ENCODE data around the gene CD99L2. TPM values are rescaled to one million over a fixed set of nuclear protein-coding genes. Genes with fewer than 3 reads are reported as not detected.
"Not testable (repeated sequence)": the region's sequence is repeated elsewhere in the genome, so short reads cannot be mapped to it uniquely, and the experiment has no call there.

CD99L2 gene
- polyA plus RNA-seq, 2 donors = 4.8 to 5.2 TPM

DNA sequence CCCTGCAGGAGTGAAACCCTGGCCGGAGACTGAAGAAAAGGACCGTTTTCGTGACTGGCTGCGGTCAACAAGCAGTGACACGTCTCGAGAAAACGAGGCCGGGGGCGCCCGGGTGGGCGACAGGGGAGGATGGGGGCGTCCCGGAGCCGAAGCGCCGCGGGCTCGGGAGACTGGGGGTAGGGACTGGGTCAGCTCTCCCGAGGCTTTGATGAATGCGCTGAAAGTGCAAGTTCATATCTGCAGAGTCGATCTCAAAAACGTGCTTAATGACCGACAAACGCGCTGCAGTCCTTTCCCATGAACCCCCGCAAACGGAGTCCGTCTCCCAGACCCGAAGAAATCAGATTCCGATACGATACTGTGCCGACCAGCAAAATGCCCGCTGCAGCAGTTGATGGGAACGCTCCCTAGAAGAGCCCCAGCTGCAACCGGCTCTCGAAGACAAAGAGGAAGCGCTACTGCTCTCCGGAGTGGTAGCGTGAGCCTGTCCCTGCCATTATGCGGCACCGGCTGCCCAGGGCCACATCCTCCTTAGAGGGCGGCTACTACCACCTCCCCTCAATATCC, 806 bp upstream of the CD99L2 start:
- Histone ChIP-seq H3K9me3 (ENCODE audit: control insufficient read depth in 2 of 2, insufficient read depth in 1 of 2, low read depth in 1 of 2, low read length in 1 of 2) (no peaks in the 10 kb centered on the region), H3K27ac (ENCODE audit: low read depth in 2 of 2, low read length in 1 of 2) (peak overlapping the region; percentile 14 to 26), H3K36me3 (ENCODE audit: control insufficient read depth in 2 of 2, insufficient read depth in 2 of 2, low read length in 1 of 2) (no peaks in the 10 kb centered on the region), H3K4me1 (ENCODE audit: control insufficient read depth in 2 of 2, insufficient read depth in 2 of 2, low read length in 1 of 2) (no peaks in the 10 kb centered on the region), H3K4me3 (ENCODE audit: low read depth in 1 of 2, low read length in 2 of 2) (peak overlapping the region; percentile 56 to 70), H3K27me3 (ENCODE audit: control insufficient read depth in 1 of 2, insufficient read depth in 2 of 2, low read length in 2 of 2) (no peaks in the 10 kb centered on the region)
- 1 to 32% methylated on average over 42 of the region's 42 CpGs for WGBS, 2 donors

- no peaks in the 10 kb centered on the region for H3K36me3 ChIP-seq (ENCODE audit: control insufficient read depth in 2 of 2, insufficient read depth in 2 of 2, low read length in 1 of 2)
- H3K27ac ChIP-seq (ENCODE audit: low read depth in 2 of 2, low read length in 1 of 2) = peak overlapping the region; percentile 2 to 73
- H3K9me3 ChIP-seq (ENCODE audit: control insufficient read depth in 2 of 2, insufficient read depth in 1 of 2, low read depth in 1 of 2, low read length in 1 of 2) = no peaks in the 10 kb centered on the region
- whole genome bisulfite sequencing, 2 donors = 1 to 21% methylated on average over 22 of the region's 22 CpGs
- H3K4me1 ChIP-seq (ENCODE audit: control insufficient read depth in 2 of 2, insufficient read depth in 2 of 2, low read length in 1 of 2) = no peaks in the 10 kb centered on the region
- no peaks in the 10 kb centered on the region for H3K27me3 ChIP-seq (ENCODE audit: control insufficient read depth in 1 of 2, insufficient read depth in 2 of 2, low read length in 2 of 2)
- peak overlapping the region; percentile 44 to 67 for H3K4me3 ChIP-seq (ENCODE audit: low read depth in 1 of 2, low read length in 2 of 2)
Observed at GRCh38 chrX:150897421-150898320, 797 bp downstream of the CD99L2 start.

DNA sequence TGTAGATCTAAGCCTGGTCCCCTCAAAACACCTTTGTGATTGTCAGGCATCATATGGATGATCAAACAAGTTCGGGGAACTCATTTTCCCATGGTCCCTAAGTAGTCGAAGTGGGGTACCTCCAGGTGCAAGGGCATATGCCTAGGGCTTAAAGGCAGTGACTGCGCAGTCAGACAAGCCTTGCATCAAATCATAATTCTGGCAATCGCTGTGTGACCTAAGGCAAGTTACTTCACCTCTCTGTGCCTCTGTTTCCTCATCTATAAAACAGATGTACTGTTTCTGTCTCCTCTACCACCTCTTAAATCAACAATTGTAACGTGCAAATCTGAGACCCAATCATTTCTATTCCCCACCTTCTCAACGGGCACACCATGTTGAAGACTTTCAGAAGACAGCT, 1.8 kb downstream of the CD99L2 start:
- H3K27ac ChIP-seq (ENCODE audit: low read depth in 2 of 2, low read length in 1 of 2) = no peak overlapping the region
- 86 to 93% methylated on average over 6 of the region's 6 CpGs for WGBS, 2 donors
- H3K4me1 ChIP-seq (ENCODE audit: control insufficient read depth in 2 of 2, insufficient read depth in 2 of 2, low read length in 1 of 2) = no peaks in the 10 kb centered on the region
- H3K27me3 ChIP-seq (ENCODE audit: control insufficient read depth in 1 of 2, insufficient read depth in 2 of 2, low read length in 2 of 2) = no peaks in the 10 kb centered on the region
- H3K4me3 ChIP-seq (ENCODE audit: low read depth in 1 of 2, low read length in 2 of 2) = no peak overlapping the region
- no peaks in the 10 kb centered on the region for H3K9me3 ChIP-seq (ENCODE audit: control insufficient read depth in 2 of 2, insufficient read depth in 1 of 2, low read depth in 1 of 2, low read length in 1 of 2)
- no peaks in the 10 kb centered on the region for H3K36me3 ChIP-seq (ENCODE audit: control insufficient read depth in 2 of 2, insufficient read depth in 2 of 2, low read length in 1 of 2)

- Histone ChIP-seq H3K27me3 (ENCODE audit: control insufficient read depth in 1 of 2, insufficient read depth in 2 of 2, low read length in 2 of 2) (no peaks in the 10 kb centered on the region), H3K4me3 (ENCODE audit: low read depth in 1 of 2, low read length in 2 of 2) (no peak overlapping the region), H3K36me3 (ENCODE audit: control insufficient read depth in 2 of 2, insufficient read depth in 2 of 2, low read length in 1 of 2) (no peaks in the 10 kb centered on the region), H3K4me1 (ENCODE audit: control insufficient read depth in 2 of 2, insufficient read depth in 2 of 2, low read length in 1 of 2) (peaks cover 0 to 2% of the 10 kb centered on the region in 2 donors), H3K27ac (ENCODE audit: low read depth in 2 of 2, low read length in 1 of 2) (no peak overlapping the region), H3K9me3 (ENCODE audit: control insufficient read depth in 2 of 2, insufficient read depth in 1 of 2, low read depth in 1 of 2, low read length in 1 of 2) (no peaks in the 10 kb centered on the region)
- 83 to 93% methylated on average over 5 of the region's 5 CpGs for WGBS, 2 donors
Observed at GRCh38 chrX:150893936-150894335, 4.5 kb downstream of the CD99L2 start.

DNA sequence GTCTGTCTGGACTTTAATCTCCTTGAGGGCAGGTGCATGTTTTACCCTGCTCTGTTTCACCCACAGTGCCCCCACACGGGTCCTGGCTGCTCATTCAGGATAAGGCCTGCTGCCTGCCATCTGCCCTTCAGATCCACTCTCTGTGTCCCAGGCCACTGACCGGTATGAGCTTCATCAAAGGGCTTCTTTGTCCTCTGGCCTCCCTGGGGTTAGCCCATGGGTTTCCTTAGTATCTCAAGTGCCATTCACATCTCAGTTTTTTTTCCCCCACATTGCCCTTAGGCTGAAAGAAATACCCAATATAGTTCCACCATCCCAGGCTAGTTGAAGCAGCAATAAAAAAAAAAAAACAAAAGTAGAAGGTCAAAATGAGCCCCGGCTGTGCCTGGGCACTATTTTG, 9.3 kb downstream of the CD99L2 start:
- Histone ChIP-seq H3K4me1 (ENCODE audit: control insufficient read depth in 2 of 2, insufficient read depth in 2 of 2, low read length in 1 of 2) (peaks cover 0 to 2% of the 10 kb centered on the region in 2 donors), H3K4me3 (ENCODE audit: low read depth in 1 of 2, low read length in 2 of 2) (no peak overlapping the region), H3K27ac (ENCODE audit: low read depth in 2 of 2, low read length in 1 of 2) (no peak overlapping the region), H3K9me3 (ENCODE audit: control insufficient read depth in 2 of 2, insufficient read depth in 1 of 2, low read depth in 1 of 2, low read length in 1 of 2) (peaks cover 0 to 2% of the 10 kb centered on the region in 2 donors), H3K27me3 (ENCODE audit: control insufficient read depth in 1 of 2, insufficient read depth in 2 of 2, low read length in 2 of 2) (no peaks in the 10 kb centered on the region), H3K36me3 (ENCODE audit: control insufficient read depth in 2 of 2, insufficient read depth in 2 of 2, low read length in 1 of 2) (no peaks in the 10 kb centered on the region)
- WGBS, 2 donors = 82% methylated on average over 3 of the region's 3 CpGs

DNA sequence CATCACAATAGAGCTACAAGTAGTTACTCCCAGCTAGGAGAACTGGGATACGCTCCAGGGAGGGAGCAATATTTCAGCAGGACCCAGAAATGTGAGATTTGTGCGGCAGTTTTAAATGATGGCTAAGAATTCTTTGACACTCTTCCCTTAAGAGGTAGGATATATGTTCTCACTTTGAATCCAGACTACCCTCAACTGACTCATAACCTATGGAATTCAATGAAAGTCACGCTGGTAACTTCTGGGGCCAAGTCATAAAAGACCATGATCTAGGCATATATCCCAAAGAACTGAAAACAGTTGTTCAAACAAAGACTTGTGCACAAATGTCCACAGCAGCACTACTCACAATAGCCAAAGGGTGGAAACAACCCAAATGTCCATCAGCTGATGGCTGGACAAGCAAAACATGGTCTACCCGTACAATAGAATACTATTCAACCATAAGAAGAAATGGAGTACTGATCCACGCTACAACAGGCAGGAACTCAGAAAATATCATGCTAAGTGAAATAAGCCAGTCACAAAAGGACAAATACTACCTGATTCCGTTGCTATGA, 10.5 kb downstream of the CD99L2 start:
- no peaks in the 10 kb centered on the region for H3K36me3 ChIP-seq (ENCODE audit: control insufficient read depth in 2 of 2, insufficient read depth in 2 of 2, low read length in 1 of 2)
- peaks cover 0 to 2% of the 10 kb centered on the region in 2 donors for H3K4me1 ChIP-seq (ENCODE audit: control insufficient read depth in 2 of 2, insufficient read depth in 2 of 2, low read length in 1 of 2)
- H3K4me3 ChIP-seq (ENCODE audit: low read depth in 1 of 2, low read length in 2 of 2) = no peak overlapping the region
- no peak overlapping the region for H3K27ac ChIP-seq (ENCODE audit: low read depth in 2 of 2, low read length in 1 of 2)
- no peaks in the 10 kb centered on the region for H3K27me3 ChIP-seq (ENCODE audit: control insufficient read depth in 1 of 2, insufficient read depth in 2 of 2, low read length in 2 of 2)
- peaks cover 0 to 2% of the 10 kb centered on the region in 2 donors for H3K9me3 ChIP-seq (ENCODE audit: control insufficient read depth in 2 of 2, insufficient read depth in 1 of 2, low read depth in 1 of 2, low read length in 1 of 2)
- WGBS, 2 donors = 88 to 92% methylated on average over 6 of the region's 6 CpGs

- not testable (repeated sequence) for H3K9me3 ChIP-seq (ENCODE audit: control insufficient read depth in 2 of 2, insufficient read depth in 1 of 2, low read depth in 1 of 2, low read length in 1 of 2); H3K4me3 ChIP-seq (ENCODE audit: low read depth in 1 of 2, low read length in 2 of 2); H3K27me3 ChIP-seq (ENCODE audit: control insufficient read depth in 1 of 2, insufficient read depth in 2 of 2, low read length in 2 of 2); H3K4me1 ChIP-seq (ENCODE audit: control insufficient read depth in 2 of 2, insufficient read depth in 2 of 2, low read length in 1 of 2); H3K27ac ChIP-seq (ENCODE audit: low read depth in 2 of 2, low read length in 1 of 2); H3K36me3 ChIP-seq (ENCODE audit: control insufficient read depth in 2 of 2, insufficient read depth in 2 of 2, low read length in 1 of 2)
- 90 to 98% methylated on average over 9 of the region's 9 CpGs for WGBS, 2 donors
Observed at GRCh38 chrX:150887268-150887667, 11.2 kb downstream of the CD99L2 start.

DNA sequence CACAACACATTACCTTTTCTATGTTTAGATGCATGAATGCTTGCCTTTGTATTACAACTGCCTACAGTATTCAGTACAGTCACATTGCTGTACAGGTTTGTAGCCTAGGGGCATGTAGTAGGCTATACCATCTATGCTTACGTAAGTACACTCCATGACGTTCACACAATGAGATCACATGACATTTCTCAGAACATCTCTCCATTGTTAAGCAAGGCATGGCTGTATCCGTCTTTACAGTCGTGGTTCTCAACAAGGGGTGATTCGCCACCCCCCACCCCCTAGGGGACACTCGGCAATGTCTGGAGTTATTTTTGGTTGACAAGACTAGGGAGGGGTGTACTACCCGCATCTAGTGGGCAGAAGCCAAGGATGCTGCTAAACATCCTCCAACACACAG, 12.1 kb downstream of the CD99L2 start:
- WGBS, 2 donors = 82 to 85% methylated on average over 7 of the region's 7 CpGs
- H3K27ac ChIP-seq (ENCODE audit: low read depth in 2 of 2, low read length in 1 of 2) = no peak overlapping the region
- H3K9me3 ChIP-seq (ENCODE audit: control insufficient read depth in 2 of 2, insufficient read depth in 1 of 2, low read depth in 1 of 2, low read length in 1 of 2) = peaks cover 0 to 2% of the 10 kb centered on the region in 2 donors
- no peaks in the 10 kb centered on the region for H3K27me3 ChIP-seq (ENCODE audit: control insufficient read depth in 1 of 2, insufficient read depth in 2 of 2, low read length in 2 of 2)
- H3K36me3 ChIP-seq (ENCODE audit: control insufficient read depth in 2 of 2, insufficient read depth in 2 of 2, low read length in 1 of 2) = no peaks in the 10 kb centered on the region
- H3K4me3 ChIP-seq (ENCODE audit: low read depth in 1 of 2, low read length in 2 of 2) = no peak overlapping the region
- H3K4me1 ChIP-seq (ENCODE audit: control insufficient read depth in 2 of 2, insufficient read depth in 2 of 2, low read length in 1 of 2) = peaks cover 0 to 2% of the 10 kb centered on the region in 2 donors

DNA sequence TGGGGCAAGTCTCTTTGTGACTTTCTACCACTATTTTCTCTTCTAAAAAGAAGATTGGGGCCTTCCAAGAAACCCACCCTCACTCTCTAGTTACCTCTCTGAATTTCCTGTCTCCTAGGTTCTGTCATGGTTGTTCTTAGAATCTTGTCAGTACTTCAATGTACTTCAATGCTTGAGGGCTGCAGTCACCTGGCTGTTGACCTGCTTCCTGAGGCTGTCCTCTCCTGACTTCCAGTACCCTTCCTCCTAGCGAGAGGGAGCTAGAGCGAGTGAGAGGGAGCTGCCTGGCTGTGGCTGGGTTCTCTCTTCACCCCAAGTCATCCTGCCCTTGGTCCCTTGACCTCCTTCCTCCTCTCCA, 17.7 kb downstream of the CD99L2 start:
- Histone ChIP-seq H3K9me3 (ENCODE audit: control insufficient read depth in 2 of 2, insufficient read depth in 1 of 2, low read depth in 1 of 2, low read length in 1 of 2) (no peaks in the 10 kb centered on the region), H3K4me1 (ENCODE audit: control insufficient read depth in 2 of 2, insufficient read depth in 2 of 2, low read length in 1 of 2) (peaks cover 0 to 1% of the 10 kb centered on the region in 2 donors), H3K4me3 (ENCODE audit: low read depth in 1 of 2, low read length in 2 of 2) (no peak overlapping the region), H3K36me3 (ENCODE audit: control insufficient read depth in 2 of 2, insufficient read depth in 2 of 2, low read length in 1 of 2) (no peaks in the 10 kb centered on the region), H3K27ac (ENCODE audit: low read depth in 2 of 2, low read length in 1 of 2) (no peak overlapping the region), H3K27me3 (ENCODE audit: control insufficient read depth in 1 of 2, insufficient read depth in 2 of 2, low read length in 2 of 2) (no peaks in the 10 kb centered on the region)
- 90 to 94% methylated on average over 2 of the region's 2 CpGs for WGBS, 2 donors
